Middle frontal gyrus (tissue), 1 donor: ENCODE data around the gene CENPV.

Experiments
- DNase-seq: peaks from one replicate; pipeline ENCODE4 v3.0.0-alpha.2; 2015; ENCODE audit warnings: low spot score; ENCODE audit errors: extremely low spot score

CENPV gene

DNA sequence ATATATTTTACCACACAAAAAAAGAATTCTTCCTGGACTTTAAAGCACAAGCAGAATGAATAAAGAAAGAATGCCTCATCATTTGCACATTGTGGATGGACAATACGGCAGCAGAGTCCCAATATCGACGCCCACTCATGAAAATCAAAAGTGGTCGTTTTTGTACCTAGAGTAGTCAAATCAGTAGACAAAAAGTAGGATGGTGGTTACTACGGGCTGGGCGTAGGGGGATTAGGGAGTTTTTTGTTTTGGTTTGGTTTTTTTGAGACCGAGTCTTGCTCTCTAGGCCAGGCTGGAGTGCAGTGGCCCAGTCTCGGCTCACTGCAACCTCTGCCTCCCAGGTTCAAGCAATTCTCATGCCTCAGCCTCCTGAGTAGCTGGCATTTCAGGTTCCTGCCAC lies 8.6 kb upstream of the CENPV start:
- DNase-seq = no peak

DNA sequence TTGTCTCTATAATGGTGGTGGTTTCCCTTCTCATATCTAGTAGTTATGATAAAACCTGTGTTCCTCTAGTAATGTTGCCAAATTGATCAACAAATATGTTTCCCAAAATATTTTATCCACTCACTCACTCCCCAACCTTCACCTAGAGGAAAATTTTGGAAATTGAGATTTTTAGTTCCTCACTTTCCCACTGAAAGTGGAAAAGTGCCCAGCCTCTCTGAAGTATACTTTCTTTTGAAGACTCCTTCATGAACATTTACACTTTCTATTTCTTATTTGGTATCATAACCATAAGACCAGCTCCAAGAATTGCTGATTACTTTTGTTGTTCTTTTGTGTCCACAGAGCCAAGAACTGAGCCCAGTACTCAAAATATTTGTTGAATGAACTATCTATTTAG lies 5.1 kb upstream of the CENPV start:
- no peak for DNase-seq

DNA sequence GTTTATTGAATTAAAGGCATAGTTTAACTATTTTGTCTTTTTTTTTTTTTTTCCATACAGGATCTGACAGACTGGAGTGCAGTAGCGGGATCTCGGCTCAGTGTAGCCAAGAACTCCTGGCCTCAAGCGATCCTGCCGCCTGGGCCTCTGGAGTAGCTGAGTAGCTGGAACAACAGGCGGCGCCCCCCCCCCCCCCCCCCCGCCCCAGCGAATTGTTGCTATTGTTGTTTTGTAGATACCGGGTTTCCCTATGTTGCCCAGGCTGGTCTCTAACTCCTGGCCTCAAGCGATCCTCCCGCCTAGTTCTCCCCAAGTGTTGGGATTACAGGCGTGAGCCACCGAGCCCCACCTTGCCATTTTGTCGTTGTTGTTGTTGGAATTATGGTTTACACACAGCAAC lies 1.3 kb upstream of the CENPV start:
- no peak for DNase-seq

- no peak for DNase-seq
Measured at GRCh38 chr17:16352667-16353316, 477 bp downstream of the CENPV start.

GRCh38 chr17:16352303-16352666 lies 984 bp downstream of the CENPV start:
- DNase-seq = no peak

DNA sequence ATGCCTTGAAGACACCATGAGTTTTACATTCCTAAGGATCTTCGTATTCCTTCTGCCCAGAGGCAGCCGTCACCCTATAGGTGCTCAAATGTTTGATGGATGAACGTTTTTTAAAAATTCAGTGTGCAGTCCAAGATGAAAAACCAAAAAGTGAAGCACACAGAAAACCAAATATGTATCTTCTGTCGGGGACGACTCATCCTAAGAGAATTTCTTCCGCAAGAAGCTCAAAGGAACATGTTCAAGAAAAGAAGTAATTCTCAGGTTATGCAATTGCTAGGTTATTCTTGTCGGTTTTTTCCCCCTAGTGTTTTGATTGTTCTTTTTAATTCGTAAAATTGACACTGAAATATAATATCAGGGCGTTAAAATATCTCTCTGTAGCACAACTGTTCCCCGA lies 1.4 kb downstream of the CENPV start:
- no peak for DNase-seq

DNA sequence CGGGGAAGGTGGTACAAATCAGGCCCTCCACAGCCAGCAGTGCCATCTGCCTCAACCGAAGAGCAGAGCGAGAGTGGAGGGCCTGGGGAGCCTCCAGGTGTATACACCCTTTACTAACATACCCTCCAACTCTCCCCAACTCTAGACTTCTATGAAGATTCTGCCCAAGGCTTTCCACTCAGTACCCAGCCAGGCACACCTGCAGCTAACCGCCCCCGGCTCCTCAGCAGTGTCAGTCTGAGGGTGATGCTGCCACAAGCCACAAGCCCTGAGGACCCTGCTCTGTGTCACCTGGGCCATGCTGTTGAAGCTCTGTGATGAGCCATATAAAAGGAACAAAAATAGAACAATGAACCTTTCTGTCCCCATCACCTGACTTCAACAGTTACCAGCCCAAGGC lies 3.8 kb downstream of the CENPV start:
- no peak for DNase-seq

DNA sequence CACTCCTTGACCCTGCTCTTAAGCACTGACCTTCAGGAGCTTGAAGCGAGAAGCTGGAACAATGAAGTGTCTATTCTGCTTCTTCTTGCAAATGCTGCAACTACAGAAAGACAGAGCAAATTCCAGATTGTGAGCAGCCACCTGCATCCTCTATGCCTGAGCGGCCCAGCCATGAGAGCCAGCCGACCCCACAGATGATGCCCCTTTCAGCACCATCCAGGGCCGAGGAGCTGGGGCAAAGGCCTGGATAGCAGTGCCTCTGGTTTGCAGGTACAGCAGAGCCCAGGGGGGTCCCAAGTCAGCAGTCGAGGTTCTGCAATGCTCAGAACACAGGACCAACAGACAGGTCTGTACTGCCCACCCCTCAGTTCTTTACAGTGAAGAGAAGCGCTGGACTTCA lies 4.7 kb downstream of the CENPV start:
- DNase-seq = no peak

GRCh38 chr17:16346721-16347271 lies 6.5 kb downstream of the CENPV start:
- DNase-seq = no peak

DNA sequence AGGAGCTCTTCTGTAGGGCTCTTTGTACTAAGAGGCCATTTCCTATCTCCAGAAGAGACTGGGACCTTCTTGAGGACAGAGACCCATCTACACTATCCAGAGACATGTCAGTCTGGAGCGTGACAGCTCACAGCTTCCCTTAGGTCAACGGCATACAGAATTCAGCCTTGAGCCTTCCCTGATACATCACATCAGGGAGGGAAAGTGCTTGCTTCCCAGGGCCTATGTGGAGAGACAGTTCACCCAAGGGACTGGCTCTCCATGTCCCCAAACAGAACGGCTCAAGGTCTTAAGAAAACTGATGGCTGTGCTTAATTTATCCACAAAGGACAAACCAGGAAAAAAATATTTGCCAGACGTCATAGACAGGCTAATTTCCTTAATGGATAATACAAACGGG lies 7.7 kb downstream of the CENPV start:
- no peak for DNase-seq

- no peak for DNase-seq
Measured at GRCh38 chr17:16343569-16343968, 9.7 kb downstream of the CENPV start.

- no peak for DNase-seq
Measured at GRCh38 chr17:16342979-16343378, 10.3 kb downstream of the CENPV start.

GRCh38 chr17:16339959-16340358 lies 13.3 kb downstream of the CENPV start:
- DNase-seq = no peak

DNA sequence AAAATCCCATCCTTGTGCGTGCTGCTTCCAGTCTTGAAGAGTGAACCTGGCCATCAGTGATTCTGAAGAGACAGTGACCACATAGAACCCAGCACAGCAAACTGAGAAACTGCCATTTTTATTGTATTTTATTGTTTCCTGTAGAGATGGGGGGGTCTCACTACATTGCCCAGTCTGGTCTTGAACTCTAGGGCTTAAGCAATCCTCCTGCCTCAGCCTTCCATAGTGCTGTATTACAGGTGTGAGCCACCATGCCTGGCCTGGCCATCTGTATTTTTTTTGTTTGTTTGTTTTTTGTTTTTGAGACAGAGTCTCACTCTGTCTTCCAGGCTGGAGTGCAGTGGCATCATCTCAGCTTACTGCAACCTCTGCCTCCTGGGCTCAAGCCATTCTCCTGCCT lies 13.9 kb downstream of the CENPV start:
- no peak for DNase-seq

DNA sequence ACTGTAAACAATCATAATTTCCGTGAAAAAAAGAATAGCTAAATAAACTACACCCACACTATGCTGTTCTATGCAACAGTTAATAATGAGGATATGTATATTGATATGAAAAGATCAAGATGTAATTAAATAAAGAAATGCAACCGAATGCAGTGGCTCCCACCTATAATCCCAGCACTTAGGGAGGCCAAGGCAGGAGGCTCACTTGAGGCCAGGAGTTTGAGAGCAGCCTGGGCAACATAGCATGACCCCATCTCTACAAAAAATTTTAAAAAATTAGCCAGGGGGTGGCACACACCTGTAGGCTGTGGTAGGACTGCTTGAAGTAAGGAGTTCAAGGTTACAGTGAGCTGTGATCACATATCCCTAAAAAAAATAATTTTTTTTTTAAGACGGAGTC lies 14.9 kb downstream of the CENPV start:
- no peak for DNase-seq

- DNase-seq = no peak
Measured at GRCh38 chr17:16329519-16330271, 23.6 kb downstream of the CENPV start.

GRCh38 chr17:16328997-16329396 lies 24.3 kb downstream of the CENPV start:
- DNase-seq = no peak

DNA sequence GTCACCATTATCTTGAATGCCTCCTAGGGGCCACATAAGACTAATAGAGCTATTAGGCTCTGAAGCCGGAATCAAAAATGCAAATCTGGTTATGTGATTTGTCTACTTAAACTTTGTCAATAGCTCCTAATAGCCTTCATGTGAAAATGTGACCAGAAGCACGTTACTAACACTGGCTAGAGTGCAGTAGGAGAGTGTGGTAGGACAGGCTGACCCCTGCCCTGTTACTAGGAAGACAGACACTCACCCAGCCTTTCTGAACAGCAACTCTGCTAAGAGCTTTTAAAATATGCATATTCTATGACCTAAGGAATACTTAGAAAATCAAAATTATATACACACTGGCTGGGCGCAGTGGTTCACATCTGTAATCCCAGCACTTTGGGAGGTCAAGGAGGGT lies 26.3 kb downstream of the CENPV start:
- no peak for DNase-seq

GRCh38 chr17:16325964-16326363 lies 27.3 kb downstream of the CENPV start:
- no peak for DNase-seq

- DNase-seq = no peak
Measured at GRCh38 chr17:16322636-16323035, 30.6 kb downstream of the CENPV start.

- no peak for DNase-seq
Measured at GRCh38 chr17:16319969-16320368, 33.3 kb downstream of the CENPV start.

GRCh38 chr17:16314859-16315258 lies 38.4 kb downstream of the CENPV start:
- no peak for DNase-seq

GRCh38 chr17:16314189-16314588 lies 39.1 kb downstream of the CENPV start:
- no peak for DNase-seq
